Natural killer cell treated with Interleukin-12 subunit alpha and Interleukin-12 subunit beta and Interleukin-15 and Interleukin-18, amount 100 ng/mL, for 72 hours (primary cell): ENCODE results near the gene GLB1L2. TPM values are rescaled to one million over a fixed set of nuclear protein-coding genes. Genes with fewer than 3 reads are reported as not detected.
"Not testable (repeated sequence)": the region's sequence is repeated elsewhere in the genome, so short reads cannot be mapped to it uniquely, and the experiment has no call there.

Experiments used
- ATAC-seq, 2 donors: fragments of 150-1000 bp; cut with Tn5 transposase in 1 of 2; sonication (Bioruptor Pico), chemical (Tn5 transposase) in 1 of 2; 2 replicates each; pipeline ENCODE4 v1.10.0; 2021
- DNase-seq: peaks from one replicate; pipeline ENCODE4 v3.0.0; 2022; ENCODE audit warnings: low spot score
- H3K27ac Mint-ChIP-seq, 2 donors: 1 replicate in 1 of 2; 2 replicates in 1 of 2; pipeline ENCODE4 v1.8.0; 2022; ENCODE audit warnings: mixed read lengths in 2 of 2, mild to moderate bottlenecking in 1 of 2, moderate library complexity in 1 of 2
- H3K27me3 Mint-ChIP-seq, 2 donors: 1 replicate in 1 of 2; 2 replicates in 1 of 2; pipeline ENCODE4 v1.8.0; 2022; ENCODE audit warnings: mixed read lengths in 2 of 2
- H3K36me3 Mint-ChIP-seq: one replicate; pipeline ENCODE4 v1.8.0; 2022; ENCODE audit warnings: mixed read lengths
- H3K4me1 Mint-ChIP-seq, 2 donors: 1 replicate in 1 of 2; 2 replicates in 1 of 2; pipeline ENCODE4 v1.8.0; 2022; ENCODE audit warnings: low read depth in 2 of 2, mixed read lengths in 2 of 2, mild to moderate bottlenecking in 1 of 2
- H3K4me3 Mint-ChIP-seq: one replicate; pipeline ENCODE4 v1.8.0; 2022; ENCODE audit warnings: mixed read lengths
- H3K9me3 Mint-ChIP-seq: 2 replicates; pipeline ENCODE4 v1.8.0; 2022; ENCODE audit warnings: mixed read lengths
- total RNA-seq, 2 donors: library from RNA; stranded (reverse); gene quantifications; one replicate each; pipeline ENCODE4 v1.2.3, GENCODE V29; 2022

GLB1L2 gene, protein sequence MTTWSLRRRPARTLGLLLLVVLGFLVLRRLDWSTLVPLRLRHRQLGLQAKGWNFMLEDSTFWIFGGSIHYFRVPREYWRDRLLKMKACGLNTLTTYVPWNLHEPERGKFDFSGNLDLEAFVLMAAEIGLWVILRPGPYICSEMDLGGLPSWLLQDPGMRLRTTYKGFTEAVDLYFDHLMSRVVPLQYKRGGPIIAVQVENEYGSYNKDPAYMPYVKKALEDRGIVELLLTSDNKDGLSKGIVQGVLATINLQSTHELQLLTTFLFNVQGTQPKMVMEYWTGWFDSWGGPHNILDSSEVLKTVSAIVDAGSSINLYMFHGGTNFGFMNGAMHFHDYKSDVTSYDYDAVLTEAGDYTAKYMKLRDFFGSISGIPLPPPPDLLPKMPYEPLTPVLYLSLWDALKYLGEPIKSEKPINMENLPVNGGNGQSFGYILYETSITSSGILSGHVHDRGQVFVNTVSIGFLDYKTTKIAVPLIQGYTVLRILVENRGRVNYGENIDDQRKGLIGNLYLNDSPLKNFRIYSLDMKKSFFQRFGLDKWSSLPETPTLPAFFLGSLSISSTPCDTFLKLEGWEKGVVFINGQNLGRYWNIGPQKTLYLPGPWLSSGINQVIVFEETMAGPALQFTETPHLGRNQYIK
- total RNA-seq = 10 to 100 TPM in 1 of 2 donors, 1 to 10 TPM in 1; 1.7 to 15.0 TPM

DNA sequence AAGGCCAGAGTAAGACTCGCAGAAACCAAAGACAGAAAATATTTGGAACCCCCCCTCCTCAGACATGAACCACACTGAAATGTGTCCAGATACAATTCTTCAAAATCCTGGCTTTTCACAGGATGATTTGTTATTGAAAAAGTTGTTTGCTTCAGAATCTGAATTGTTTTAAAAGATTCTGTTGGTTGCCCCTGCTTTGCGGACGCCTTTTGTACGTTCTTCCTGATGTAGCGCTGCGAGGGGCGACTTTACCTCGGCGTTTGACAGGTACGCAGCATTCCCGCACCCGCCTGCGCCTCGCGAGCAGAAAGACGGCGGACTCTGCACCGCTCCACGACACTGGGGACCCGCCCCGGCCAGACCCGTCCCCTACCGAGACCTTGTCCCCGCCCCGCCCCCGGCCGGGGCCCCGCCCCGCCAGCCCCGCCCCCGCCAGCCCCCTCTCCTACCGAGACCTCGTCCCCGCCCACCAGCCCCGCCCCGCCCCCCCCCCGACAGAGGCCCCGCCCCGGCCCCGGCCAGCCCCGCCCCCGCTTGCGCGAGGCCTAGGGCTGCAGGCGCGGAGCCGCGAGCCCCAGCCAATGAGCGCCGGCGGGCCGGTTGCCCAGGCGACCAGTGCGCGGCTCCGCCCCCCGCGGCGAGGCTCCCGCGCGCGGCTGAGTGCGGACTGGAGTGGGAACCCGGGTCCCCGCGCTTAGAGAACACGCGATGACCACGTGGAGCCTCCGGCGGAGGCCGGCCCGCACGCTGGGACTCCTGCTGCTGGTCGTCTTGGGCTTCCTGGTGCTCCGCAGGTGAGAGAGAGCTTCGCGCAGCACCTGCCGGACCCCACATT lies at the start of gene GLB1L2:
TSS of gene GLB1L2 (plus strand) at position 635 of the 835 bp plus-strand sequence. CDS start at position 709, 74 bp downstream.
- Mint-ChIP-seq H3K4me3 (peak within 1 kb of the TSS; percentile 81), H3K9me3 (no peaks in the 10 kb centered on the region), H3K4me1 (peaks cover 7 to 21% of the 10 kb centered on the region in 2 donors), H3K27ac (no peak within 1 kb of the TSS), H3K36me3 (no peaks in the 10 kb centered on the region), H3K27me3 (peaks cover 26 to 34% of the 10 kb centered on the region in 2 donors)
- ATAC-seq (peak; percentile 99), DNase-seq (peak; percentile 85)

DNA sequence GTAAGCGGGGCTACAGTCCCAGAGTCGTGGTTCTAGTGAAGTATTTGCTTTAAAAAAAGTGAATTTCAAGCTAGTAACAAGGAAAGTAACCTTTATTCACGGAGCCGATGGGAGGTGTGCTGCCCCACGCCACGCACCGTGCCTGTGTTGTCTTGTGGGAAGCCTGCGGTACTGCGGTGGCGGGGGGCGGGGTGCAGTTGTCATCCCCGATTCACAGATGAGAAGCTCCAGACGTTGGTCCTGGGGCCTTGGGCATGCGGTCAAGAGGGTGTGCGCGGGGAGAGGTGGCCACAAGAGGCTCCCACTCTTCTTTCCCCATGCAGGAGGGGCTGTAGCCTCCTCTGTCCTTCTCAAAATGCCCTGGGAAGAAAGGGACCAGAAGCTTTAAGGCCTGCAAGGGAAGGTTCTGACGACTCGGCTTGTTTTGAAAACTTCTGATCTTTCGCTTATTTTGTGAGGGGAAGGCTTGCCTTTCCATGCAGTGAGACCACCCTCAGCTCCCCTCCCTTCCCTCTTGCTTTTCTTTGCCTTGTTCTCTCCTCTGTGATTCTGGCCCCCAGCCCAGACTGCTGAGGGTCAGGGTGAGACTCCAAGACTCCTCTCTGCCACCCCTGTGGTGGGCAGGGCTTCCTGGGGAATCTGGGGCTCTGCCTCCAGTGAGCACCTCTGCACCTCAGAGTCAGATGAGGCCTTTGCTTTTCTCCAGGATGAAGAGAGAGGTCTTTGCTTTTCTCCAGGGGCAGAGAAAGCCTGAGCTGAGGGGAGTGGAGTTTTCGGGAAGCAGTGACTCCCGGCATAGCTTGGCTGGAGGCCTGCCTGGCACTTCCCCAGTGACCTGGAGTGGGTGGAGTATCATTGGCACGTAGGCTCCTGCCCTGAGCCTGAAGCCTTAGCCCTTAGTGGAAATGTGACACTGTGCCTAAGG lies 49.4 kb upstream of the GLB1L2 start:
- Mint-ChIP-seq H3K36me3 (no peaks in the 10 kb centered on the region), H3K4me3 (no peak overlapping the region), H3K9me3 (no peaks in the 10 kb centered on the region), H3K27me3 (peaks cover 20 to 33% of the 10 kb centered on the region in 2 donors), H3K4me1 (peaks cover under 1 to 1% of the 10 kb centered on the region in 2 donors), H3K27ac (no peak overlapping the region)
- DNase-seq (no peak), ATAC-seq (no peak)

DNA sequence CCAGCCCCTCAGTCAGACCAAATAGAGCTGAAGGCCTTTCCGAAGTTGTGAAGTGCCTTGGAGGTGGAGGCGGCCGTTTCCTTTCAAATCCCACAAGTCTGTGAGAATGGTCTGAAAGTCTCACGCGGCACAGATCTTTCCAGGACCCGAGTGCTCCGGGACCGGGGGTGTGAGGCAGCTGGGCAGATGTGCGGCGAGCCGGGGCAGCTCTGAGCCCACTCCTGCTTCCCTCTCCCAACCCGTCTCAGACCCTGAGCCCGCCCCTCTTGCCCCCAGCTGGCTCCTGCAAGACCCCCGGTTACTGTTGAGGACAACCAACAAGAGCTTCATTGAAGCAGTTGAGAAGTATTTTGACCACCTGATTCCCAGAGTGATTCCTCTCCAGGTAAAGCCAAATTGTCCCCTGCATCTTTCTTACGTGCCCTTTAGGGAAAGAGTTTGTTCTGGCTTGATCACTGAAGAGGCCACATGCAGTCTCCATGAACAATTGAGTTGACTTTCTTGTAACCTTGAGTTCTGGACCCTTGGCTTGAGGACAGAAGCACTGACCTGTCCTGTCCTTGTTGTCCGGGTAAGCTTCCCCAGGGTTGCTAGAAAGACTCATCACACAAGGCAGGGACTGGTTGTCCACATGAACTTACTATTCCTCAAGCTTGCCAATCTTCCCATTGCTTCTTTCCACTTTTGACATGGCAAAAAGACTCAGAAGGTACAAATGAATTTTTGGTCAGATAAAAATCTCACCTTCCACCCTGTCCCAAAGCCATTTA lies 48.1 kb upstream of the GLB1L2 start:
- no peaks in the 10 kb centered on the region for H3K4me1 Mint-ChIP-seq
- H3K36me3 Mint-ChIP-seq = no peaks in the 10 kb centered on the region
- H3K4me3 Mint-ChIP-seq = no peak overlapping the region
- H3K27me3 Mint-ChIP-seq = peaks cover 22 to 34% of the 10 kb centered on the region in 2 donors
- no peak for DNase-seq
- H3K9me3 Mint-ChIP-seq = no peaks in the 10 kb centered on the region
- ATAC-seq = no peak
- H3K27ac Mint-ChIP-seq = no peak overlapping the region

DNA sequence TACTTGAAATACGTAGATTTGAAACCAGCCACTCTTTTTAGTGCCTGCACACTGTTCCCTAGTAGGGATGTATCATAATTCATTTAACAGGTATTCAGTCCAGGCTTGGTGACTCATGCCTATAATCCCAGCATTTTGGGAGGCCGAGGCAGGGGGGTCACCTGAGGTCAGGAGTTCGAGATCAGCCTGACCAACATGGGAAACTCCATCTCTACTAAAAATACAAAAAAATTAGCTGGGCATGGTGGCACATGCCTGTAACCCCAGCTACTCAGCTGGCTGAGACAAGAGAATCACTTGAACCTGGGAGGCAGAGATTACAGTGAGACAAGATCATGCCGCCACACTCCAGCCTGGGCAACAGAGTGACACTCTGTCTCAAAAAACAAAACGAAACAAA lies 47.4 kb upstream of the GLB1L2 start:
- not testable (repeated sequence) for ATAC-seq, H3K4me3 Mint-ChIP-seq, H3K4me1 Mint-ChIP-seq, DNase-seq, H3K27ac Mint-ChIP-seq, H3K9me3 Mint-ChIP-seq, H3K36me3 Mint-ChIP-seq
- H3K27me3 Mint-ChIP-seq = peaks cover 20 to 27% of the 10 kb centered on the region in 2 donors

DNA sequence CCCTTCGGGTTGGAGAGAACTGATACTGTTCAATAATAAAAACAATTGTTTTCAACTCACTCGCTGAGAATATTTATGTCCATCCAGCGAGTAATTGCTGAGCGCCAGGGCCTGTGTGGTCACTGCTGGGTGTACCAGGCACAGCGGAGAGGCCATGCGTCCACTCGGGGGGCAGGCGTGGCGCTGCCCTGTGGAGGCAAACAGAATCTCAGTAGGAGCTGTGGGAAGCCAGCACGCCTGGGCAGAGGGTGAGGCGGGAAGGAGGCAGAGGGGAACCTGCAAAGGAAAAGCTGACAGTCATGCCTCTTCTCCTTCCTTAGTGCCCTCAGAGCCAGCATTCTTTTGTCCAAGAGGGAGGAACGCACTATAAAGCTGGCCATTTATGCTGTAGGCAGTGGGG lies 44.2 kb upstream of the GLB1L2 start:
- DNase-seq (no peak), ATAC-seq (no peak)
- peaks cover 8 to 10% of the 10 kb centered on the region in 2 donors for H3K27me3 Mint-ChIP-seq
- H3K27ac Mint-ChIP-seq = no peak overlapping the region
- H3K4me1 Mint-ChIP-seq = peaks cover 0 to 5% of the 10 kb centered on the region in 2 donors
- no peaks in the 10 kb centered on the region for H3K9me3 Mint-ChIP-seq
- no peak overlapping the region for H3K4me3 Mint-ChIP-seq
- no peaks in the 10 kb centered on the region for H3K36me3 Mint-ChIP-seq

DNA sequence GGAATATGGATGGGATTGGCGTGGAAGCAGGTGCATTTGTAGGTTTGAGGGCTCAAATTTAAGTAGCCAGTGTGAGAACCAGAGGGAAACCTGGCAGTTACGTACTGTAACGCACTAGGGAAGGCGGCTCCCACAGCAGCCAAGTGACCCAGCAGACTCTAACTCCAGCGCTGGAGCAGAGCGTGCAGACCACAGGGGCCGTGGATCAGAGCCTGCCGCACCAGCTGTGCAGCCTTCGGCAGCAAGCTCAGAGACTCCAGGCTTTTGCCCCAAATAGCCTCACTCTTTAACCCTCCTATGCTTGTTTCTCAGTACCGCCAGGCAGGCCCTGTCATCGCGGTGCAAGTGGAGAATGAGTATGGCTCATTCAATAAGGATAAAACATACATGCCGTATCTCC lies 43.3 kb upstream of the GLB1L2 start:
- no peak overlapping the region for H3K4me3 Mint-ChIP-seq
- ATAC-seq (no peak), DNase-seq (no peak)
- H3K27ac Mint-ChIP-seq = no peak overlapping the region
- peaks cover 0 to 5% of the 10 kb centered on the region in 2 donors for H3K4me1 Mint-ChIP-seq
- H3K27me3 Mint-ChIP-seq = peaks cover 8 to 10% of the 10 kb centered on the region in 2 donors
- no peaks in the 10 kb centered on the region for H3K9me3 Mint-ChIP-seq
- no peaks in the 10 kb centered on the region for H3K36me3 Mint-ChIP-seq

DNA sequence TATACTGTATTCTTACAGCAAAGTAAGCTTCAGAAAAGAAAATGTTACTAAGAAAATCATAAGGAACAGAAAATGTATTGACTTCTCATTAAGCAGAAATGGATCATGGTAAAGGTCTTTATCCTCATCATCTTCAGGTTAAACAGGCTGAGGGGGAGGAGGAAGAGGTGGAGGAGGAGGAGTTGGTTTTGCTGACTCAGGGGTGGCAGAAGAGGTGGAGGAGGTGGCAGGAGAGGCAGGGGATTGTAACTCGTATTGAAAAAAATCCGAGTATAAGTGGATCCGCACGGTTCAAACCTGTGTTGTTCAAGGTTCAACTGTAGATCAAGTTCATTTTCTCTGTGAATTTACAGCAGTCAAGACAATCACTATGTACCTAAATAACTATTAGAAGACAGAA lies 42.6 kb upstream of the GLB1L2 start:
- H3K27ac Mint-ChIP-seq = no peak overlapping the region
- no peaks in the 10 kb centered on the region for H3K36me3 Mint-ChIP-seq
- H3K27me3 Mint-ChIP-seq = peaks cover 9 to 10% of the 10 kb centered on the region in 2 donors

DNA sequence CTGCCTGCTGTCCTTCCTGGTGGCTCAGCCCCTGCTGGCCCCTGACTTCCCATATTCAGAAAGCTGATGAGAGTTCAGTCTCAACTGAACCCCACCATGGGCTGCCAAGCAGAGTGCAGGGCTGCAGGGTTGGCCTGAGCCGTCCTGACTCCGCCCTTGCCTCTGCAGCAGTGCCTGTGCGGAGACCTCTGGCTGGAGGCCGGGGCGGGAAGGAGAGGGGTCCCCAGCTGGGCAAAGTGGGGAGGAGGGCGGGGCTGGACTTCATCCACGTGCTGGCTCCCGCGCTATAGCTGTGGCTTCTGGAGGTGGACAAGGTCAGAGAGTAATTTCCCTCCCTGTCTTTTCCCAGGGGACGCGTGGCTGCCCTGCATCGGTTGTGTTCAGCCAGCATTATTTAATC lies 42.0 kb upstream of the GLB1L2 start:
- DNase-seq (no peak), ATAC-seq (no peak)
- Mint-ChIP-seq H3K27ac (no peak overlapping the region), H3K4me1 (peaks cover 0 to 5% of the 10 kb centered on the region in 2 donors), H3K27me3 (peaks cover 14% of the 10 kb centered on the region in 2 donors), H3K4me3 (no peak overlapping the region), H3K9me3 (no peaks in the 10 kb centered on the region), H3K36me3 (no peaks in the 10 kb centered on the region)

More for the DNA sequence above, 42.6 kb upstream of the GLB1L2 start:
- H3K9me3 Mint-ChIP-seq = no peaks in the 10 kb centered on the region
- no peak overlapping the region for H3K4me3 Mint-ChIP-seq
- peaks cover 0 to 5% of the 10 kb centered on the region in 2 donors for H3K4me1 Mint-ChIP-seq
- DNase-seq (no peak), ATAC-seq (no peak)

DNA sequence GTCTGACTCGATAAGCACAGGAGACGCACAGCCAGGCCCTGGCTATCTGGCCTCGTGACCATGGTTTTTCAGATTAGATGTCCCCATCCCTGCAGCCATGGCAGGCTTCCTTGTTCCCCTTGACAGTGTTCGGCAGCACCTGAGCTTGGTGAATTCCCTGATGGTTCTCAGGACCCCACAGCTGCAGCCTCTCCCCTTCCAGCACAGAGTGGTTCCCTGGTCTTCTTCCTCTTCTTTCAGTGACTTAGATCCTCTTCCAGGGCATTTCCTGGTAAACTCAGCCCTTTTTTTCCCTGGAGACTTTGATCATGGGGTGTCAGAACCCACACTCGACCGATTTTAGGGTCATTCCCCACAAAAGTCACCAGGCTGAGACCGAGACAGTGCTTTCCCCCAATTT lies 41.1 kb upstream of the GLB1L2 start:
- H3K4me3 Mint-ChIP-seq = no peak overlapping the region
- H3K36me3 Mint-ChIP-seq = no peaks in the 10 kb centered on the region
- H3K4me1 Mint-ChIP-seq = peaks cover 0 to 5% of the 10 kb centered on the region in 2 donors
- no peak for ATAC-seq
- no peak for DNase-seq
- no peak overlapping the region for H3K27ac Mint-ChIP-seq
- H3K27me3 Mint-ChIP-seq = peaks cover 14% of the 10 kb centered on the region in 2 donors
- no peaks in the 10 kb centered on the region for H3K9me3 Mint-ChIP-seq

DNA sequence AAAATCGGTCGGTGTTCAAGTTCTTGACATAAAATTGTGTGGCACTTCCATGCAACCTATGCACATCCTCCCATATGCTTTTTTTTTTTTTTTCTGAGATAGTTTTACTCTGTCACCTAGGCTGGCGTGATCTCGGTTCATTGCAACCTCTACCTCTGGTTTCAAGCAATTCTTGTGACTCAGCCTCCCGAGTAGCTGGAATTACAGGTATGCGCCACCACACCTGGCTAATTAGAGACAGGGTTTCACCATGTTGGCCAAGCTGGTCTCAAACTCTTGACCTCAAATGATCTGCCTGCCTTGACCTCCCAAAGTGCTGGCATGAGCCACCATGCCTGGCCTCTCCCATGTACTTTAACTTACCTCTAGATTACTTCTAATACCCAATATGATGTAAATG lies 40.6 kb upstream of the GLB1L2 start:
- Mint-ChIP-seq H3K4me3 (no peak overlapping the region), H3K9me3 (no peaks in the 10 kb centered on the region), H3K27me3 (peaks cover 14% of the 10 kb centered on the region in 2 donors), H3K27ac (no peak overlapping the region), H3K36me3 (no peaks in the 10 kb centered on the region), H3K4me1 (peaks cover 0 to 5% of the 10 kb centered on the region in 2 donors)
- DNase-seq = no peak
- ATAC-seq = no peak

DNA sequence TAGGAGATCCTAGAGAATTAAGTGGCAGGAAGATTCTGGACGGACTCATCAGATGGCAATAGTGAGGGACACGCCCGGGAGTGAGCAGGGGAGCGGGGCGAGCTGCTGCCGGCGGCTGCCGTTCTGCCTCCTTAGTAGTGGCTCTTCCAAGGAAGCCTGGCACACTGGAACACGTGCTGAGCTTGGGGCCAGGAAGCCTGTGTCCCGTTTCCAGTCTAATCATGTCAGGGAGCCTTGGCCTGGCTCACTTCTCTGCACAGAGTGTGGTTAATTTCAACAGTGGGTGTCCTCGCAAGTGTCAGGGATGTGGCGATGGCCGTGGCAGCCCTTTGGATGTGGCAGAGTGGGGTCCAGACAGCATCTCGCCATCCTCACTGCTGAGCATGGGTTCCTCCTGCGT lies 39.1 kb upstream of the GLB1L2 start:
- Mint-ChIP-seq H3K4me3 (no peak overlapping the region), H3K36me3 (no peaks in the 10 kb centered on the region), H3K4me1 (peaks cover 0 to 5% of the 10 kb centered on the region in 2 donors), H3K27ac (no peak overlapping the region), H3K9me3 (no peaks in the 10 kb centered on the region), H3K27me3 (peaks cover 13 to 14% of the 10 kb centered on the region in 2 donors)
- ATAC-seq (no peak), DNase-seq (no peak)
